HL-60 (cell line): ENCODE measurements around the gene FOXP2.

Experiments used
- TF ChIP-seq, protein P1 (sequence below): IDR thresholded peaks from 2 replicates; pipeline ENCODE4 v1.6.1; 2012; ENCODE audit warnings: low read depth; ENCODE audit not compliant: insufficient replicate concordance
- TF ChIP-seq, protein P2 (sequence below): IDR thresholded peaks from one replicate; pipeline ENCODE4 v1.5.1; 2011; ENCODE audit warnings: low read length, control low read depth, inconsistent platforms; ENCODE audit not compliant: insufficient read depth

DNA sequence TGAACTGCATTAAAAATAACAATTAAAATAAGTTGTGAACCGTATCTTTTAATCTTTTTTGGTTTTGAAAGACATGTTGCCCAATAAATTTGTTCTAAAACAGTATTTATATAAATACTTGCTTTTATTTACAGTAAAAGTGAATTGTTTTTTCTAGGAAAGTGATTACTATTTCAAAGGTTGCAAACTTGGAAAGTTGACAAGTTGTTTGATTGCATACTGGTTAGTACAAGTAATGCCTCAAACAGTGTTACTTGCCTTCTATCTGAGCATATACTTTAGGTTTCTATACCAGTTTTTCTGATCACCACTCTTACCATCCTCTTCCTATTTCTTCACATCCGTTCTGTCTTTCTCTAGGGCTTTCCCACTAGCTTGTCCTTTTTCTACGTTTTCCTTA lies 212.6 kb downstream of the FOXP2 start:
- TF ChIP-seq, protein P1, sequence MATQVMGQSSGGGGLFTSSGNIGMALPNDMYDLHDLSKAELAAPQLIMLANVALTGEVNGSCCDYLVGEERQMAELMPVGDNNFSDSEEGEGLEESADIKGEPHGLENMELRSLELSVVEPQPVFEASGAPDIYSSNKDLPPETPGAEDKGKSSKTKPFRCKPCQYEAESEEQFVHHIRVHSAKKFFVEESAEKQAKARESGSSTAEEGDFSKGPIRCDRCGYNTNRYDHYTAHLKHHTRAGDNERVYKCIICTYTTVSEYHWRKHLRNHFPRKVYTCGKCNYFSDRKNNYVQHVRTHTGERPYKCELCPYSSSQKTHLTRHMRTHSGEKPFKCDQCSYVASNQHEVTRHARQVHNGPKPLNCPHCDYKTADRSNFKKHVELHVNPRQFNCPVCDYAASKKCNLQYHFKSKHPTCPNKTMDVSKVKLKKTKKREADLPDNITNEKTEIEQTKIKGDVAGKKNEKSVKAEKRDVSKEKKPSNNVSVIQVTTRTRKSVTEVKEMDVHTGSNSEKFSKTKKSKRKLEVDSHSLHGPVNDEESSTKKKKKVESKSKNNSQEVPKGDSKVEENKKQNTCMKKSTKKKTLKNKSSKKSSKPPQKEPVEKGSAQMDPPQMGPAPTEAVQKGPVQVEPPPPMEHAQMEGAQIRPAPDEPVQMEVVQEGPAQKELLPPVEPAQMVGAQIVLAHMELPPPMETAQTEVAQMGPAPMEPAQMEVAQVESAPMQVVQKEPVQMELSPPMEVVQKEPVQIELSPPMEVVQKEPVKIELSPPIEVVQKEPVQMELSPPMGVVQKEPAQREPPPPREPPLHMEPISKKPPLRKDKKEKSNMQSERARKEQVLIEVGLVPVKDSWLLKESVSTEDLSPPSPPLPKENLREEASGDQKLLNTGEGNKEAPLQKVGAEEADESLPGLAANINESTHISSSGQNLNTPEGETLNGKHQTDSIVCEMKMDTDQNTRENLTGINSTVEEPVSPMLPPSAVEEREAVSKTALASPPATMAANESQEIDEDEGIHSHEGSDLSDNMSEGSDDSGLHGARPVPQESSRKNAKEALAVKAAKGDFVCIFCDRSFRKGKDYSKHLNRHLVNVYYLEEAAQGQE = no peak
- TF ChIP-seq, protein P2, sequence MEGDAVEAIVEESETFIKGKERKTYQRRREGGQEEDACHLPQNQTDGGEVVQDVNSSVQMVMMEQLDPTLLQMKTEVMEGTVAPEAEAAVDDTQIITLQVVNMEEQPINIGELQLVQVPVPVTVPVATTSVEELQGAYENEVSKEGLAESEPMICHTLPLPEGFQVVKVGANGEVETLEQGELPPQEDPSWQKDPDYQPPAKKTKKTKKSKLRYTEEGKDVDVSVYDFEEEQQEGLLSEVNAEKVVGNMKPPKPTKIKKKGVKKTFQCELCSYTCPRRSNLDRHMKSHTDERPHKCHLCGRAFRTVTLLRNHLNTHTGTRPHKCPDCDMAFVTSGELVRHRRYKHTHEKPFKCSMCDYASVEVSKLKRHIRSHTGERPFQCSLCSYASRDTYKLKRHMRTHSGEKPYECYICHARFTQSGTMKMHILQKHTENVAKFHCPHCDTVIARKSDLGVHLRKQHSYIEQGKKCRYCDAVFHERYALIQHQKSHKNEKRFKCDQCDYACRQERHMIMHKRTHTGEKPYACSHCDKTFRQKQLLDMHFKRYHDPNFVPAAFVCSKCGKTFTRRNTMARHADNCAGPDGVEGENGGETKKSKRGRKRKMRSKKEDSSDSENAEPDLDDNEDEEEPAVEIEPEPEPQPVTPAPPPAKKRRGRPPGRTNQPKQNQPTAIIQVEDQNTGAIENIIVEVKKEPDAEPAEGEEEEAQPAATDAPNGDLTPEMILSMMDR = no peak
